Measurements from ENCODE around the gene TNFRSF12A. TPM values are rescaled to one million over a fixed set of nuclear protein-coding genes. Genes with fewer than 3 reads are reported as not detected.

The TNFRSF12A gene
- total RNA-seq, 1 experiment from 2014 or later: 147 TPM

GRCh38 chr16:2996298-2996697, 23.9 kb upstream of the TNFRSF12A start:
- peaks cover 3 to 41% of the 10 kb centered on the region in 2 experiments; a peak in 3 of 4 replicates for H3K4me1 Mint-ChIP-seq
- H3K9ac ChIP-seq (ENCODE audit: extremely low read depth, insufficient read length, low read length): no peak overlapping the region

More at GRCh38 chr16:2996298-2996697, 23.9 kb upstream of the TNFRSF12A start:
- no peak overlapping the region for H2AFZ ChIP-seq (ENCODE audit: low read length)
- peaks cover 2% of the 10 kb centered on the region for H4K20me1 ChIP-seq (ENCODE audit: control insufficient read depth, insufficient read depth, insufficient read length)
- no peak overlapping the region for H3K56ac ChIP-seq (ENCODE audit: insufficient read length, low read depth, low read length)
- H4K8ac ChIP-seq (replicated peaks; ENCODE audit: insufficient read length, low read depth, low read length): no peak overlapping the region
- no peaks in the 10 kb centered on the region for H3K23me2 ChIP-seq (ENCODE audit: insufficient read length, low read depth, low read length, poor library complexity, severe bottlenecking)
- Mint-ChIP-seq H3K4me3 (no peak overlapping the region), H3K27ac (no peak overlapping the region; a peak in 1 of 7 replicates), H3K9me3 (no peaks in the 10 kb centered on the region), H3K27me3 (ENCODE audit: low read depth) (no peaks in the 10 kb centered on the region; the same call in 1 of the 2 replicates), H3K36me3 (ENCODE audit: insufficient read depth in 1 of 3, low read depth in 3 of 3) (no peaks in the 10 kb centered on the region; a peak in 1 of 7 replicates)
- no peak overlapping the region for H3K27ac ChIP-seq (ENCODE audit: insufficient read length, low read depth, low read length)
- no peak overlapping the region for H3K4ac ChIP-seq (ENCODE audit: low read depth, low read length)
- TF ChIP-seq, protein P1, sequence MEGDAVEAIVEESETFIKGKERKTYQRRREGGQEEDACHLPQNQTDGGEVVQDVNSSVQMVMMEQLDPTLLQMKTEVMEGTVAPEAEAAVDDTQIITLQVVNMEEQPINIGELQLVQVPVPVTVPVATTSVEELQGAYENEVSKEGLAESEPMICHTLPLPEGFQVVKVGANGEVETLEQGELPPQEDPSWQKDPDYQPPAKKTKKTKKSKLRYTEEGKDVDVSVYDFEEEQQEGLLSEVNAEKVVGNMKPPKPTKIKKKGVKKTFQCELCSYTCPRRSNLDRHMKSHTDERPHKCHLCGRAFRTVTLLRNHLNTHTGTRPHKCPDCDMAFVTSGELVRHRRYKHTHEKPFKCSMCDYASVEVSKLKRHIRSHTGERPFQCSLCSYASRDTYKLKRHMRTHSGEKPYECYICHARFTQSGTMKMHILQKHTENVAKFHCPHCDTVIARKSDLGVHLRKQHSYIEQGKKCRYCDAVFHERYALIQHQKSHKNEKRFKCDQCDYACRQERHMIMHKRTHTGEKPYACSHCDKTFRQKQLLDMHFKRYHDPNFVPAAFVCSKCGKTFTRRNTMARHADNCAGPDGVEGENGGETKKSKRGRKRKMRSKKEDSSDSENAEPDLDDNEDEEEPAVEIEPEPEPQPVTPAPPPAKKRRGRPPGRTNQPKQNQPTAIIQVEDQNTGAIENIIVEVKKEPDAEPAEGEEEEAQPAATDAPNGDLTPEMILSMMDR (conservative IDR thresholded peaks at IDR 0.05): no peak
- no peak overlapping the region for H2BK12ac ChIP-seq (ENCODE audit: insufficient read length, low read depth, low read length)
- no peak overlapping the region for H3K4me2 ChIP-seq (ENCODE audit: insufficient read depth, insufficient read length, low read length)
- H4K91ac ChIP-seq (ENCODE audit: insufficient read length, low read depth, low read length): no peak overlapping the region
- no peak overlapping the region for H2BK120ac ChIP-seq (ENCODE audit: low read depth, low read length, poor library complexity, severe bottlenecking)
- WGBS (ENCODE audit: extremely low coverage, insufficient read length, low lambda C conversion rate): no CpG with 5 or more reads among the region's 13 CpGs
- H3K14ac ChIP-seq (ENCODE audit: insufficient read depth, low read length): no peak overlapping the region
- H3K4me1 ChIP-seq (ENCODE audit: insufficient read depth, low read length): no peaks in the 10 kb centered on the region
- no peak overlapping the region for H3T11ph ChIP-seq (ENCODE audit: low read length)
- no peak overlapping the region for H3K18ac ChIP-seq (ENCODE audit: insufficient read length, low read depth, low read length)
- no peak overlapping the region for H2BK15ac ChIP-seq (ENCODE audit: low read depth, low read length)
- H3K79me1 ChIP-seq (ENCODE audit: insufficient read depth, low read depth, low read length, poor library complexity, severe bottlenecking): no peaks in the 10 kb centered on the region
- no peak overlapping the region for H2BK5ac ChIP-seq (ENCODE audit: insufficient read length, low read length)
- no peak overlapping the region for H4K5ac ChIP-seq (ENCODE audit: insufficient read length, low read depth, low read length)
- DNase-seq: no peak
- H3K27me3 ChIP-seq (ENCODE audit: insufficient read depth, low read length): no peaks in the 10 kb centered on the region
- H2BK20ac ChIP-seq (ENCODE audit: low read depth, low read length, poor library complexity, severe bottlenecking): no peak overlapping the region
- H3K9me3 ChIP-seq (ENCODE audit: control insufficient read depth, low read depth, low read length): no peaks in the 10 kb centered on the region
- no peak overlapping the region for H3K23ac ChIP-seq (ENCODE audit: insufficient read length, low read depth, low read length)
- H3K79me2 ChIP-seq (ENCODE audit: insufficient read depth, low read length): no peaks in the 10 kb centered on the region
- no peak overlapping the region for H2AK5ac ChIP-seq (ENCODE audit: insufficient read length, low read length)

All from H9 (cell line).